GM12801 (cell line): ENCODE results near the gene FGD4.

Experiments
- CTCF ChIP-seq: IDR thresholded peaks from one replicate; pipeline ENCODE4 v1.5.1; 2011; ENCODE audit warnings: control low read depth; ENCODE audit not compliant: insufficient read length; ENCODE audit errors: extremely low read depth

Gene FGD4

DNA sequence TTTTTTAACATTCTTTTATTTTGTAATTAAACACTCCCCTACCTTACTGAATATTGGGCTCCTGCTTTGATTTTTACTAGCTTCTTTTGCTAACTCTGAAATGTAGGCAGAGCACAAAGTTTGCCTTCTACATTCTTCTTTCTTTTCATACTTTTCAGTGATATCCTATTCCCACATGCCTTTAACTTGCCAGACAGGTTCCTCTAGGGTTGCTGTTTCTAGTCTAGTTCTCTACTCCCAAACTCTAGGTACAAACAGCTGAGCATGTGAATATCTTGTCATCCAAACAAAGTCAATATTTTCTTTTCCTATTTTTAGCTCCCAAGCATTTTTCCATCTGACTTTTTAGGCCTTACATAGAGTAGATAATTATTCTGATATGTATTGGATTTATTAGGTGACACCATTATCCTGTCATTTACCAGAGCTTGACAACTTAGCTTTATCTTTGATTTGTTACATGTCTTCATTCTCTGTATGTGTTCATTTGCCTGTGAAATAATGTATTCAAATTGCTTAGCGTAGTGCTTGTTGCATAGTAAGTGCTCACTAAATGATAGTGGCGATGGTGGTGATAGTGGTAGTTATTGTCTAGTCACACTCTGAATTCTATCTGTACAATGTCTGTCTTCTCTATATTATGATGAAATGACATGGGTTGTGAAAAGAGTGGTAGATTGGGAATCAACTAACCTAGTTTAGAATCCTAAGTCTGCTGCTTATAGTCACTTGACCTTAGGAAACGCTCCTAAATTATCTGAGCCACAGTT is 206.2 kb downstream of the FGD4 start:
- TF ChIP-seq CTCF, result no peak

DNA sequence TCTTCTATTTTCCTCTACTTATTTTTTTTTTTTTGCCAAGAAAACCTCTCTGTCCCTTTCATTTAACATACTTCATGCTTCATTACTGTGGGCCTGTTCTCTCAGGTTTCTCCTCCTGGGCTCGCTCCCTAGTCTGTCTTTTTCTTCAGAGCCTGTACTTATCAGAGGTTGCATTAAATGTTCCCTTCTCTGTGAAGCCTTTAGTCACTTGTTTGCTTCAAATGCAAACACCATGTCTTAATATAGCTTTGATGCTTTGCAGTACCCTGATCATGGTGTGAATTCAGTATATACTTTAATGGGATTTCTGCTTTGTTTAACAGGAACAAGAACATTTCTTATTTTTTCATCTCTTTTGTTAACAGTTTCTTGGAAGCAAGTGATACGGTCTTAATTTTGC is 207.1 kb downstream of the FGD4 start:
- TF ChIP-seq CTCF, result no peak

- TF ChIP-seq CTCF, result no peak
Measured at GRCh38 chr12:32609966-32610365, 210.6 kb downstream of the FGD4 start.

DNA sequence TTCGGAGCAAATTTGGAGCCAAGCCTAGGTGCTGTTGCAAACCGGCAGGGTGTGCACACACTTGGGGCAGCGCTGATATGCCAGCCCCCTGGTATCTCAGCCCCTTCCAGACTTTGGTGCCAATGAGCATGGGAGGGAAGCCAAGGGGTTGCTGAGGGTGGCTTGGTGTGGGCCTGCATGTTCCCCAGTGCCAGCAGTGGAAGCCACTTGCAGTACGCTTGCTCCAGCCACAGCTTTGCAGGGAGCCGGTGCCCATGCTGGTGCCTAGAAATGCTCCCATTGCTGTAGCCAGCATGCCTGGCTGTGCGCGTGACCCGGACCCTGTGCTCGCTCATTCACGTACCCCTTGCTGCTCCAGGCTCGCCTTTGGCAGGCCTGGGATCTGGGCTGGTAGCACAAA is 212.6 kb downstream of the FGD4 start:
- no peak for TF ChIP-seq CTCF

GRCh38 chr12:32612658-32613614 is 213.6 kb downstream of the FGD4 start:
- no peak for TF ChIP-seq CTCF

DNA sequence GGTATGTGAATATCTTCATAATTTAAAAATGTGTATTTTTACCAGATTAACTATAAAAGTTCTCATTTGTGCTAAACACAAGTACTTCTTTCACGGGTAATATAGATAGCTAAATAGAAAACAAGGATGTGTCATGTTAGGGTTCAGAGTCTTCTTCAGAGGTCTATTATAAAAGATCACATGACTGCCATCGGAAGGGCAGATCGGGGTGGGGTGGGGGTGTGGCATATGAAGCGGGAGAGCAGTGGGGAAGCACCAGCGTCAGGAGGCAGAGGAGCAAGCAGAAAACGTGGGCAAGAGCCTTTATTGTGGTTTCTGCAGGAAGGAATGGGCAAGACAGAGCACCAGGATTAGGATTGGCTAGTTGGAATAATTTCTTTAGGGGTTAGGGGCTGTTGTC is 216.1 kb downstream of the FGD4 start:
- no peak for TF ChIP-seq CTCF

DNA sequence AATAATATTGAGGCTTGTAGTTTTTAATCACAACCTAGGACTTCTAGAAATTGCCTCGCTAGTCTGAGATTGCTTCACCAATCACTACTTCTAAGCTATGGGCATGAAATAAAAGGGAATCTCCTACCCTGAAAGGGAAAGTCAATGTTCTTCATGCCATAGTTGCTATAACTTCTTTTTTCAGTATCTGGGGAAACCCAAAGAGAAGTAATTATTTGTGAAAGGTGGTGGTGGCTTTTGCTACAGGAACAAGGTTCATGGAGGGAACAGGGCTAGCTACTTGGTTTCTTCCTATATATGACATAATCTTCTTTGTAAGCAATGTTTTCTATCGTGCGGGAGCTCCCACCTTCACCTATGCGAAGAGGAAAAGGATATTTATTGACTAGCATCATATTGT is 218.2 kb downstream of the FGD4 start:
- no peak for TF ChIP-seq CTCF
